ENCODE results near the gene NEK9. TPM values are rescaled to one million over a fixed set of nuclear protein-coding genes. Genes with fewer than 3 reads are reported as not detected.
A peak's percentile ranks its signal among the peaks of the same experiment; 100 is the strongest.
"Not testable (repeated sequence)": the region's sequence is repeated elsewhere in the genome, so short reads cannot be mapped to it uniquely, and the experiment has no call there.

The NEK9 gene
- total RNA-seq, 2 donors from 2014 or later: 61.7 to 63.6 TPM

- H3K4me1 Mint-ChIP-seq: peaks cover 49% of the 10 kb centered on the region
- H3K27me3 Mint-ChIP-seq: no peaks in the 10 kb centered on the region
- ATAC-seq (peak; percentile 92), DNase-seq (no peak)
- peak overlapping the region; percentile 81 for H3K27ac Mint-ChIP-seq
- no peaks in the 10 kb centered on the region for H3K36me3 Mint-ChIP-seq (ENCODE audit: low read depth)
- H3K9me3 ChIP-seq (ENCODE audit: control insufficient read depth, low read length, poor library complexity, severe bottlenecking): no peaks in the 10 kb centered on the region
- H3K4me3 Mint-ChIP-seq: no peak overlapping the region
Observed at GRCh38 chr14:75156901-75157300, 30.1 kb upstream of the NEK9 start.

GRCh38 chr14:75156111-75156510, 29.3 kb upstream of the NEK9 start:
- H3K4me3 Mint-ChIP-seq: no peak overlapping the region
- peaks cover 47% of the 10 kb centered on the region for H3K4me1 Mint-ChIP-seq
- H3K9me3 ChIP-seq (ENCODE audit: control insufficient read depth, low read length, poor library complexity, severe bottlenecking): no peaks in the 10 kb centered on the region
- no peak for DNase-seq
- ATAC-seq: no peak
- H3K36me3 Mint-ChIP-seq (ENCODE audit: low read depth): no peaks in the 10 kb centered on the region
- H3K27me3 Mint-ChIP-seq: no peaks in the 10 kb centered on the region
- peak overlapping the region; percentile 81 for H3K27ac Mint-ChIP-seq

GRCh38 chr14:75155169-75155568, 28.3 kb upstream of the NEK9 start:
- DNase-seq (no peak), ATAC-seq (peak; percentile 41)
- Mint-ChIP-seq H3K4me1 (peaks cover 40% of the 10 kb centered on the region), H3K36me3 (ENCODE audit: low read depth) (no peaks in the 10 kb centered on the region), H3K4me3 (peak overlapping the region; percentile 79), H3K27ac (peak overlapping the region; percentile 81), H3K27me3 (no peaks in the 10 kb centered on the region)
- H3K9me3 ChIP-seq (ENCODE audit: control insufficient read depth, low read length, poor library complexity, severe bottlenecking): no peaks in the 10 kb centered on the region

DNA sequence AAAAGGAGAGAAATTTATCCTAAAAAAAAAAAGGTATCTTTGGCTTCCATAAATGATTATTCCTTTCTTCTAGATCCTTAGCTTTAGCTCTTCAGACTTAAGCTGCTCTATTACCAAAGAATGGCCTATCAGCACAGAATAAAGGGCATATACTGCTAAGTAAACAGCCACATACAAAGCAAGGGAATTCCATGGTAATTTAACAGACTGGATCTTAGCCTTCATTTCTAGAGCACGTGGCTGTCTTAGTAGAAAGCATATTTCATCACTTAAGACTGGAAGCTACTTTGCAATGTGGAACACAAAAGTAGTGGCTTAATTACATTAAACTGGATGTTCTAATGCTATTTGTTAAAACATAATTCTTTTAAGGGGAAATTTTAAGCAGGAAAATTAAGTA, 26.4 kb upstream of the NEK9 start:
- H3K9me3 ChIP-seq (ENCODE audit: control insufficient read depth, low read length, poor library complexity, severe bottlenecking): no peaks in the 10 kb centered on the region
- DNase-seq (no peak), ATAC-seq (no peak)
- Mint-ChIP-seq H3K4me1 (peaks cover 36% of the 10 kb centered on the region), H3K27me3 (no peaks in the 10 kb centered on the region), H3K27ac (no peak overlapping the region), H3K36me3 (ENCODE audit: low read depth) (peaks cover 2% of the 10 kb centered on the region), H3K4me3 (no peak overlapping the region)

DNA sequence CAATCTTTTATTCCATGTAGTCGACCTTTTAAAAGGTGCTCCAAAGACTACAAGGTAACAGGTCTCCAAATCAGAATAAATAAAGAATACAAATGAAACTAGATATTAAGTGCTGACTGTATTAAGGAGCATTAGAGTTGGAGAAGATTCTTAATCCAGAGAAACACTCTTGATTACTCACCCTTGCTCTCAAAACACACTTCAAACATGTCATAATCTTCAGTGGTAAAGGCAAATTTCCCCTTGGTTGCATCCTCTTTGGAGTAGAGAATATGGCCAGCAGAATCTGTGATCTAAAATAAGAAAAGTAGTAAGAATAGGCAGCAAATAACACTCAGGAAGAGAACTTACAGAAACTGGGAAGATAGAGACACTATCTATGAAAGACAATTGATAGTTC, 25.0 kb upstream of the NEK9 start:
- DNase-seq: no peak
- no peak overlapping the region for H3K27ac Mint-ChIP-seq
- H3K4me3 Mint-ChIP-seq: no peak overlapping the region
- ATAC-seq: no peak
- peaks cover 33% of the 10 kb centered on the region for H3K4me1 Mint-ChIP-seq
- H3K9me3 ChIP-seq (ENCODE audit: control insufficient read depth, low read length, poor library complexity, severe bottlenecking): no peaks in the 10 kb centered on the region
- H3K36me3 Mint-ChIP-seq (ENCODE audit: low read depth): peaks cover 2% of the 10 kb centered on the region
- no peaks in the 10 kb centered on the region for H3K27me3 Mint-ChIP-seq

GRCh38 chr14:75150637-75151036, 23.8 kb upstream of the NEK9 start:
- H3K4me1 Mint-ChIP-seq: peaks cover 37% of the 10 kb centered on the region
- not testable (repeated sequence) for H3K36me3 Mint-ChIP-seq (ENCODE audit: low read depth); ATAC-seq; H3K9me3 ChIP-seq (ENCODE audit: control insufficient read depth, low read length, poor library complexity, severe bottlenecking); H3K4me3 Mint-ChIP-seq; H3K27me3 Mint-ChIP-seq; DNase-seq
- H3K27ac Mint-ChIP-seq: peak overlapping the region; percentile 65

GRCh38 chr14:75150150-75150549, 23.3 kb upstream of the NEK9 start:
- H3K27me3 Mint-ChIP-seq: no peaks in the 10 kb centered on the region
- H3K4me3 Mint-ChIP-seq: no peak overlapping the region
- H3K9me3 ChIP-seq (ENCODE audit: control insufficient read depth, low read length, poor library complexity, severe bottlenecking): no peaks in the 10 kb centered on the region
- DNase-seq (no peak), ATAC-seq (no peak)
- H3K36me3 Mint-ChIP-seq (ENCODE audit: low read depth): peaks cover 7% of the 10 kb centered on the region
- peaks cover 35% of the 10 kb centered on the region for H3K4me1 Mint-ChIP-seq
- H3K27ac Mint-ChIP-seq: peak overlapping the region; percentile 41

DNA sequence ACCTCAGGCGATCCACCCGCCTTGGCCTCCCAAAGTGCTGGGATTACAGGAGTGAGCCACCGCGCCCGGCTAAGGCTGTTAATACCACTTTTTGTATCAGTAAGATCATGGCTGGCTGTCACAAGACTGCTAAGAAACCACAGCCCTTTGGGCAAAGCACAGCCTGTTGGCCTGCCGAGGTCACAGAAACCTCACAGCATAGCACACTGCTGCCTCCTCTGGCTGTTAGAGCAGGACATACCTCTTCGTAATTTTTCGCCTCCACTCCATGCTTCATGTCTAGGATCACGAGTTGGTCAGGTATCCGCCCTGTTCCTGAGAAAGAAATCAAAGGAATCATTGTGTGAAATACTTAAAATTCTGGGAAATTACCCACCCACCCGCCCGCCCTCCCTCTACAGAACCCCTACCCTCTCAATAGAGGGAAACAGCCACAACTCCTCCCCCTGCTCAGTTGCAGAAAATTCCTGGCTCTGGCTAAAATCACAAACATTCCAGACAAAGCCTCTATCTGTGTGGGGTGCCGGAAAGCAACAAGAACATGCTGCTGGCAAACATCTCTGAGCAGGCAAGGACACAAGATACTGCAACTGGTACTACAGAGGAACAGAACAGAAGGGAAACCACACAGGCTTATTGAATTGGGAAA, 20.7 kb upstream of the NEK9 start:
- no peaks in the 10 kb centered on the region for H3K9me3 ChIP-seq (ENCODE audit: control insufficient read depth, low read length, poor library complexity, severe bottlenecking)
- no peak for DNase-seq
- peaks cover 48% of the 10 kb centered on the region for H3K4me1 Mint-ChIP-seq
- H3K27me3 Mint-ChIP-seq: no peaks in the 10 kb centered on the region
- peak overlapping the region; percentile 93 for H3K27ac Mint-ChIP-seq
- peaks cover 9% of the 10 kb centered on the region for H3K36me3 Mint-ChIP-seq (ENCODE audit: low read depth)
- ATAC-seq: peak; percentile 57
- H3K4me3 Mint-ChIP-seq: no peak overlapping the region

DNA sequence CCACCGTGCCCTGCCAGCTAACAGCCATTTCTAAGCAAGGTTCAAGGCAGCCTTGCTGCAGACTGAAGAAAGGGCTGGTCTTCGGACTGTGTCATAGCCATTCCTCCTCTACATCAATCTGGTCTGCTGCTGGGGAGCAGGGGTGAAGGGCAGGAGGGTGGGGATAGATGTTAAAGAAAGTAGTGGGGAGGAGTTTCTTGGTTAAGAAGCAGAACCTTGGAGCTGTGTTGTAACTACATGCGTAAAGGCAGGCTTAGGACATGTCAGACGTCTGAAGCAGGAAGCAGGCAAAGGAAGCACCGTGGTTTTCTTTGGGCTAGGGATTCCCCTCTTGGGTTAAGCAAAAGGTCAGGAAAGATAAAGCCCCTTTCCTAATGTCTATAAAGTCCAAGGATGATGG, 18.1 kb upstream of the NEK9 start:
- ATAC-seq (peak; percentile 76), DNase-seq (no peak)
- Mint-ChIP-seq H3K36me3 (ENCODE audit: low read depth) (peaks cover 9% of the 10 kb centered on the region), H3K27me3 (no peaks in the 10 kb centered on the region), H3K27ac (peak overlapping the region; percentile 81), H3K4me3 (no peak overlapping the region), H3K4me1 (peaks cover 54% of the 10 kb centered on the region)
- no peaks in the 10 kb centered on the region for H3K9me3 ChIP-seq (ENCODE audit: control insufficient read depth, low read length, poor library complexity, severe bottlenecking)

- H3K9me3 ChIP-seq (ENCODE audit: control insufficient read depth, low read length, poor library complexity, severe bottlenecking): no peaks in the 10 kb centered on the region
- H3K27ac Mint-ChIP-seq: peak overlapping the region; percentile 93
- peaks cover 7% of the 10 kb centered on the region for H3K36me3 Mint-ChIP-seq (ENCODE audit: low read depth)
- ATAC-seq (no peak), DNase-seq (no peak)
- peaks cover 56% of the 10 kb centered on the region for H3K4me1 Mint-ChIP-seq
- H3K4me3 Mint-ChIP-seq: no peak overlapping the region
- no peaks in the 10 kb centered on the region for H3K27me3 Mint-ChIP-seq
Observed at GRCh38 chr14:75143761-75144527, 17.1 kb upstream of the NEK9 start.

DNA sequence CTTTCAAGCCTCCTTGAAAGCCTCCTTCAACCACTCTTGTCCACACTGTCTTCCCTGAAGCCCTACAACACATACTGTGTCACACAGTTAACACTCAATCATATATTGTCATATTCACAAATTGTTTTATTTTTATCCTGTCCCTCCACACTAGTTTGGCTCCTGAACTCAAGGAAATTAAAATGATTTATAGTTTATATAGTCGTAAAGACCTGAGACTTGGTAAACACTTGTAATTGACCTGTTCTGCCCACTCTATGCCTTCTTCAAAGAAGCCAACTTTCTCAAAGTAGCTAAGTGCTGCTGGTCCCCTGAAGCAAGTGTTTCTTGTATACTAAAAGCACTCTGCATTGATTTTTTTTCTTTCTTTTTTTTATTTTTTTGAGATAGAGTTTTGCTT, 15.6 kb upstream of the NEK9 start:
- Mint-ChIP-seq H3K4me1 (peaks cover 56% of the 10 kb centered on the region), H3K27me3 (no peaks in the 10 kb centered on the region), H3K36me3 (ENCODE audit: low read depth) (peaks cover 7% of the 10 kb centered on the region), H3K4me3 (no peak overlapping the region), H3K27ac (peak overlapping the region; percentile 93)
- ATAC-seq: no peak
- DNase-seq: no peak
- no peaks in the 10 kb centered on the region for H3K9me3 ChIP-seq (ENCODE audit: control insufficient read depth, low read length, poor library complexity, severe bottlenecking)

- no peaks in the 10 kb centered on the region for H3K27me3 Mint-ChIP-seq
- H3K27ac Mint-ChIP-seq: peak overlapping the region; percentile 93
- no peak overlapping the region for H3K4me3 Mint-ChIP-seq
- peaks cover 56% of the 10 kb centered on the region for H3K4me1 Mint-ChIP-seq
- peak; percentile 64 for ATAC-seq
- DNase-seq: no peak
- no peaks in the 10 kb centered on the region for H3K9me3 ChIP-seq (ENCODE audit: control insufficient read depth, low read length, poor library complexity, severe bottlenecking)
- H3K36me3 Mint-ChIP-seq (ENCODE audit: low read depth): peaks cover 7% of the 10 kb centered on the region
Observed at GRCh38 chr14:75141967-75142366, 15.1 kb upstream of the NEK9 start.

DNA sequence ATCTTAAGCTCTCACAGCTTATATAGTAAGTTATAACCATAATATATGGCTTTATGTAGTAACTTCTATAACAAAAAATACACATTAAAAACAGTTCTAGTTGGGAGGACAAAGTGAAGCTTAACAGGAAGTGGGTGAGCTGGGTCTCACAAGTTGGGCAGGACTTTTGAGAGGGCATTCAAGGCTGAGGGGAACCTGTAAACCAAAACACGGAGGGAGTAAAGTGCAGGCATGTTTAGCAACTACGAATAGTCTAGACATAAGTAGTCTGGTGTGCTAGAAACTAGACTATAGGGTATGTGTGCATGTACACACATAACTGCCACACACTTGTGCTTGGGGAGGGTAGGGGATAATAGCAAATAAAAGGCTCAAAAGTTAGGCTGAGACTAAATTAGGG, 14.2 kb upstream of the NEK9 start:
- peaks cover 2% of the 10 kb centered on the region for H3K36me3 Mint-ChIP-seq (ENCODE audit: low read depth)
- peaks cover 48% of the 10 kb centered on the region for H3K4me1 Mint-ChIP-seq
- H3K4me3 Mint-ChIP-seq: no peak overlapping the region
- H3K9me3 ChIP-seq (ENCODE audit: control insufficient read depth, low read length, poor library complexity, severe bottlenecking): no peaks in the 10 kb centered on the region
- DNase-seq (no peak), ATAC-seq (no peak)
- no peaks in the 10 kb centered on the region for H3K27me3 Mint-ChIP-seq
- peak overlapping the region; percentile 93 for H3K27ac Mint-ChIP-seq

- Mint-ChIP-seq H3K4me1 (peaks cover 48% of the 10 kb centered on the region), H3K27me3 (no peaks in the 10 kb centered on the region), H3K4me3 (no peak overlapping the region), H3K36me3 (ENCODE audit: low read depth) (peaks cover 3% of the 10 kb centered on the region), H3K27ac (peak overlapping the region; percentile 93)
- no peak for DNase-seq
- no peaks in the 10 kb centered on the region for H3K9me3 ChIP-seq (ENCODE audit: control insufficient read depth, low read length, poor library complexity, severe bottlenecking)
- no peak for ATAC-seq
Observed at GRCh38 chr14:75140620-75141019, 13.8 kb upstream of the NEK9 start.

Data from T-helper 17 cell (primary cell).